Measurements from ENCODE around the gene CPSF4. TPM values are rescaled to one million over a fixed set of nuclear protein-coding genes. Genes with fewer than 3 reads are reported as not detected.
A peak's percentile ranks its signal among the peaks of the same experiment; 100 is the strongest.

CPSF4 gene
- total RNA-seq, 1 donor from 2014 or later, result 69.5 TPM

- TF ChIP-seq CTCF (IDR thresholded peaks at IDR 0.05; ENCODE audit: unreplicated experiment), result no peak
These were observed 66.0 kb downstream of the CPSF4 start, which contains the start of gene ZKSCAN5 for GRCh38 chr7:99504603-99505323. TSS of gene ZKSCAN5 (plus strand) at chr7:99504662. CDS start at chr7:99506045, 1,383 bp downstream.

GRCh38 chr7:99505324-99505662, 66.5 kb downstream of the CPSF4 start:
- Mint-ChIP-seq H3K27ac (peak overlapping the region; percentile 98), H3K4me1 (peaks cover 18% of the 10 kb centered on the region), H3K4me3 (peak overlapping the region; percentile 96), H3K9me3 (no peaks in the 10 kb centered on the region), H3K36me3 (peaks cover 1% of the 10 kb centered on the region), H3K27me3 (ENCODE audit: low read depth) (no peaks in the 10 kb centered on the region)
- TF ChIP-seq CTCF (IDR thresholded peaks at IDR 0.05; ENCODE audit: unreplicated experiment), result no peak
- no peak for DNase-seq (ENCODE audit: low spot score in 2 of 2, unreplicated experiment in 2 of 2)

More at GRCh38 chr7:99504603-99505323, 66.0 kb downstream of the CPSF4 start, which contains the start of gene ZKSCAN5:
- Mint-ChIP-seq H3K4me1 (peaks cover 22% of the 10 kb centered on the region), H3K9me3 (no peaks in the 10 kb centered on the region), H3K4me3 (peak within 1 kb of the TSS; percentile 96), H3K27ac (peak within 1 kb of the TSS; percentile 98), H3K27me3 (ENCODE audit: low read depth) (no peaks in the 10 kb centered on the region), H3K36me3 (peaks cover 1% of the 10 kb centered on the region)
- DNase-seq (ENCODE audit: low spot score in 2 of 2, unreplicated experiment in 2 of 2), result peak; percentile 93 to 96

Other genes with a start within 250 kb of the CPSF4 start
- not detected in 3 replicates for gene KPNA7, start 230.8 kb upstream of the CPSF4 start, total RNA-seq
- 0.09 TPM in 1 of 3 replicates, not detected in the others for gene MYH16, start 166.1 kb upstream of the CPSF4 start, total RNA-seq
- 97.1 to 102 TPM (median 99.3 TPM) in 3 replicates for gene ARPC1A, start 113.0 kb upstream of the CPSF4 start, total RNA-seq
- gene ARPC1B, start 64.2 kb upstream of the CPSF4 start, total RNA-seq, result 30.0 to 35.3 TPM (median 32.5 TPM) in 3 replicates
- gene PDAP1, start 30.3 kb upstream of the CPSF4 start, total RNA-seq, result 98.2 to 103 TPM (median 99.4 TPM) in 3 replicates
- 63.1 to 79.2 TPM (median 70.3 TPM) in 3 replicates for gene BUD31, start 30.0 kb upstream of the CPSF4 start, total RNA-seq
- gene PTCD1, start 145 bp upstream of the CPSF4 start, total RNA-seq, result 6.7 to 12.3 TPM (median 10.5 TPM) in 3 replicates
- 223 to 243 TPM (median 235 TPM) in 3 replicates for gene ATP5MF, start 27.2 kb downstream of the CPSF4 start, total RNA-seq
- 24.9 to 27.2 TPM (median 27.0 TPM) in 3 replicates for gene ZNF789, start 33.9 kb downstream of the CPSF4 start, total RNA-seq
- 30.1 to 31.3 TPM (median 31.3 TPM) in 3 replicates for gene ZNF394, start 61.3 kb downstream of the CPSF4 start, total RNA-seq
- 14.4 to 14.6 TPM (median 14.4 TPM) in 3 replicates for gene ZKSCAN5, start 65.7 kb downstream of the CPSF4 start, total RNA-seq
- gene FAM200A, start 113.2 kb downstream of the CPSF4 start, total RNA-seq, result 8.0 to 9.4 TPM (median 9.3 TPM) in 3 replicates
- 83.5 to 84.9 TPM (median 84.7 TPM) in 3 replicates for gene ZNF655, start 119.7 kb downstream of the CPSF4 start, total RNA-seq
- gene TMEM225B, start 159.3 kb downstream of the CPSF4 start, total RNA-seq, result 2.5 to 3.6 TPM (median 3.2 TPM) in 3 replicates
- gene ZSCAN25, start 178.0 kb downstream of the CPSF4 start, total RNA-seq, result 24.1 to 27.8 TPM (median 26.6 TPM) in 3 replicates
- gene CYP3A5, start 241.1 kb downstream of the CPSF4 start, total RNA-seq, result 9.0 to 10.1 TPM (median 9.2 TPM) in 3 replicates